ENCODE data around the gene FAM117A. TPM values are rescaled to one million over a fixed set of nuclear protein-coding genes. Genes with fewer than 3 reads are reported as not detected.

FAM117A gene
- total RNA-seq, 2 experiments from 2014 or later: 23.2 to 26.5 TPM

DNA sequence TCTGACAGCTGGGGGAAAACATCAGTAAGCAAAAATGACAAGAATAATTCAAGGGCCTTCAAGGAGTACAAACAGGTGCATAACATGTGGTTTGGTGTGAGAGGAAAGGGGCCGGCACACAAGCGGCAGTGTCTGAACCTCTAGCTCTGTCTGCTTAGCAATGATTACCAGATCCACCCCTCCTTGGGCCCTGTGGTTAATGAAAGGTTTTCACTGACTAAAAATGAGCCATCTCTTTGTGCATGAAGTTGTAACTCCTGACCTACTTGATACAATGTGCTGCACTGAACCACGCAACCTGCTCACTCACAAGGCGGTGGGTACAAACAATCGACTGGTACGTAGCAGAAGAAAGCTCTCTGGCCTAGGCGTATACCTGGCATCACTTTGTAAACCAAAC, 15.1 kb downstream of the FAM117A start:
- no peaks in the 10 kb centered on the region for H3K27me3 Mint-ChIP-seq
- POLR2A ChIA-PET: interaction anchor here (0.6 to 6.9 kb wide), 10 partner anchors 10 to 147 kb away, joined by 3 to 218 read pairs (median 12); partner anchors contain the start of genes FAM117A, KAT7 and SLC35B1
- H3K27ac Mint-ChIP-seq: peak overlapping the region; percentile 97
- H3K4me1 Mint-ChIP-seq (ENCODE audit: low read depth): peaks cover 77% of the 10 kb centered on the region
- Histone ChIP-seq H3K27me3 (ENCODE audit: control insufficient read depth in 1 of 2, insufficient read depth in 2 of 2, low read length in 2 of 2) (no peaks in the 10 kb centered on the region), H3K27ac (ENCODE audit: low read depth in 1 of 2, low read length in 2 of 2) (peak overlapping the region; percentile 87 to 94), H3K4me1 (ENCODE audit: insufficient read depth, low read length) (peaks cover 90% of the 10 kb centered on the region), H3K36me3 (ENCODE audit: insufficient read depth, low read length) (peaks cover 11% of the 10 kb centered on the region), H3K9me3 (ENCODE audit: control insufficient read depth in 1 of 2, insufficient read depth in 1 of 2, low read length in 2 of 2) (no peaks in the 10 kb centered on the region), H3K4me3 (ENCODE audit: low read length) (no peak overlapping the region)
- CTCF ChIA-PET: interaction anchor here (0.9 to 4.6 kb wide), 7 partner anchors 10 to 179 kb away, joined by 3 to 19 read pairs (median 5); partner anchors contain the start of genes FAM117A, KAT7 and SLC35B1
- intact Hi-C loops (cut with DNase I, micrococcal nuclease): loop anchor here (1.0 to 10.0 kb wide), 4 partner anchors 9 to 66 kb away; no protein-coding TSS in a partner anchor
- H3K4me3 Mint-ChIP-seq: peak overlapping the region; percentile 72
- ATAC-seq (ENCODE audit: poor library complexity): peak; percentile 76
- H3K9me3 Mint-ChIP-seq: no peaks in the 10 kb centered on the region
- TF ChIP-seq CTCF (IDR thresholded peaks at IDR 0.05): no peak
- DNase-seq: peak; percentile 25 to 87 (median 52)
- peaks cover 65% of the 10 kb centered on the region for H3K36me3 Mint-ChIP-seq (ENCODE audit: low read depth)

DNA sequence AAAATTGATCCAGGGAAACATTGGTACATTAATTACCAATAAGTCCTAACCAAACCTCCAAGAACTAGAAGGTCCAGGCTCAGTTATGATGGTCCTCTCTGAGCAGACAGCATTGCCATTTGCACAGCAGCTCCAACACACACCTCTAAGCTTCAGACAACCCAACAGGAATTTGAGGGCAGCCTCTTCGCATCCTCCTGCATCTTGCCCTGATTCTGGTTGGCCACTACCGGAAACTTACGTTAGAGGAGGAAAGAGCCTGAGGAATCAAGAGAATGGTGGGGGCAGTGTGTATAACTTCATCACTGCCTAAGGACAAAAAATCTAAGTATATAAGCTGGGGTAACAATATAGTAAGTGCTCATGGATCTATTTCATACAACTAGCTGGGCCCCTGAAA, 15.7 kb downstream of the FAM117A start:
- intact Hi-C loops (cut with DNase I, micrococcal nuclease): loop anchor here (1.0 to 10.0 kb wide), 3 partner anchors 14 to 67 kb away; no protein-coding TSS in a partner anchor
- no peak for TF ChIP-seq CTCF (IDR thresholded peaks at IDR 0.05)
- H3K27me3 Mint-ChIP-seq: no peaks in the 10 kb centered on the region
- ChIA-PET POLR2A (interaction anchor here (0.6 to 6.9 kb wide), 11 partner anchors 10 to 147 kb away, joined by 3 to 218 read pairs (median 7); partner anchors contain the start of genes FAM117A, KAT7 and SLC35B1), CTCF (interaction anchor here (0.9 to 4.6 kb wide), 8 partner anchors 11 to 192 kb away, joined by 3 to 19 read pairs (median 5); partner anchors contain the start of genes FAM117A, KAT7 and SLC35B1)
- H3K4me3 Mint-ChIP-seq: peak overlapping the region; percentile 72
- Histone ChIP-seq H3K27ac (ENCODE audit: low read depth in 1 of 2, low read length in 2 of 2) (peak overlapping the region; percentile 87 to 94), H3K4me1 (ENCODE audit: insufficient read depth, low read length) (peaks cover 90% of the 10 kb centered on the region), H3K36me3 (ENCODE audit: insufficient read depth, low read length) (peaks cover 11% of the 10 kb centered on the region), H3K9me3 (ENCODE audit: control insufficient read depth in 1 of 2, insufficient read depth in 1 of 2, low read length in 2 of 2) (no peaks in the 10 kb centered on the region), H3K27me3 (ENCODE audit: control insufficient read depth in 1 of 2, insufficient read depth in 2 of 2, low read length in 2 of 2) (no peaks in the 10 kb centered on the region), H3K4me3 (ENCODE audit: low read length) (no peak overlapping the region)
- H3K9me3 Mint-ChIP-seq: no peaks in the 10 kb centered on the region
- peak in 6 of 14 experiments; percentile 26 to 79 (median 58) for DNase-seq
- H3K36me3 Mint-ChIP-seq (ENCODE audit: low read depth): peaks cover 60% of the 10 kb centered on the region
- peaks cover 71% of the 10 kb centered on the region for H3K4me1 Mint-ChIP-seq (ENCODE audit: low read depth)
- peak overlapping the region; percentile 97 for H3K27ac Mint-ChIP-seq
- peak; percentile 20 for ATAC-seq (ENCODE audit: poor library complexity)

DNA sequence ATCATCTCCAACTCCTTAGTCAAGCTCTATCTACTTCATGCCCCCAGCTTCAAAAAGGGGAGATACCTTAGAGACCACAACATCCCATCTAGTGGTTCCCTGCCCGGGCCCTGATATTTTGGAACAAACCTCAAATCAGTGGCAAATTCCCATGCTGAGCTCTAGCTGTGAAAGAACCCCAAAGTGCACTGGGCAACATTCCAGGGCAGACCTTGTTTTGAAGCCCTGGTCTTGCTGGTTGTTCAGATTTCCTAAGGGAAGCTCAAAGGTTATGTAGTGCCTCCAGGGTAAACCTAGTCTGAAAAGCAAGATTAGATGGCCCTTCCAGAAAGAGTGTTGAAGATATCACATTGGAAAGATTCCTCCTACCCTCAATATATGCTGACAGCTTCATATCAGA, 16.3 kb downstream of the FAM117A start:
- Mint-ChIP-seq H3K4me1 (ENCODE audit: low read depth) (peaks cover 73% of the 10 kb centered on the region), H3K27ac (peak overlapping the region; percentile 97), H3K4me3 (peak overlapping the region; percentile 72), H3K9me3 (no peaks in the 10 kb centered on the region), H3K27me3 (no peaks in the 10 kb centered on the region), H3K36me3 (ENCODE audit: low read depth) (peaks cover 61% of the 10 kb centered on the region)
- no peak for DNase-seq
- Histone ChIP-seq H3K36me3 (ENCODE audit: insufficient read depth, low read length) (peaks cover 11% of the 10 kb centered on the region), H3K27ac (ENCODE audit: low read depth in 1 of 2, low read length in 2 of 2) (peak overlapping the region; percentile 87 to 94), H3K4me1 (ENCODE audit: insufficient read depth, low read length) (peaks cover 90% of the 10 kb centered on the region), H3K27me3 (ENCODE audit: control insufficient read depth in 1 of 2, insufficient read depth in 2 of 2, low read length in 2 of 2) (no peaks in the 10 kb centered on the region), H3K9me3 (ENCODE audit: control insufficient read depth in 1 of 2, insufficient read depth in 1 of 2, low read length in 2 of 2) (no peaks in the 10 kb centered on the region), H3K4me3 (ENCODE audit: low read length) (peak overlapping the region; percentile 34)
- ATAC-seq (ENCODE audit: poor library complexity): no peak
- intact Hi-C loops (cut with DNase I, micrococcal nuclease): loop anchor here (1.0 to 10.0 kb wide), 3 partner anchors 15 to 67 kb away; no protein-coding TSS in a partner anchor
- ChIA-PET POLR2A (interaction anchor here (0.9 to 6.9 kb wide), 14 partner anchors 9 to 104 kb away, joined by 3 to 218 read pairs (median 7); partner anchors contain the start of genes FAM117A, KAT7 and SLC35B1), CTCF (interaction anchor here (0.9 to 4.6 kb wide), 8 partner anchors 10 to 191 kb away, joined by 3 to 19 read pairs (median 6); partner anchors contain the start of genes FAM117A and SLC35B1)
- TF ChIP-seq CTCF (IDR thresholded peaks at IDR 0.05): no peak

Measured in CD4-positive, alpha-beta T cell (primary cell).